ENCODE measurements around the gene CCDC195.
"Not testable (repeated sequence)": the region's sequence is repeated elsewhere in the genome, so short reads cannot be mapped to it uniquely, and the experiment has no call there.

- not testable (repeated sequence) for TF ChIP-seq CEBPB (IDR thresholded peaks at IDR 0.05; ENCODE audit: low read depth, low read length); CTCF (conservative IDR thresholded peaks at IDR 0.05; ENCODE audit: low read depth, low read length); USF2 (IDR thresholded peaks at IDR 0.05; ENCODE audit: low read depth, low read length)
Observed at GRCh38 chr2:224661708-224662107, 54.5 kb downstream of the CCDC195 start.

All from IMR-90 (cell line).